Measurements from ENCODE around the gene NPSR1. TPM values are rescaled to one million over a fixed set of nuclear protein-coding genes. Genes with fewer than 3 reads are reported as not detected.

Gene NPSR1
- total RNA-seq, 1 donor from 2014 or later: not detected

- DNase-seq (ENCODE audit: low read depth in 2 of 2): no peak
Measured at GRCh38 chr7:34720289-34720688, 62.3 kb downstream of the NPSR1 start.

- DNase-seq (ENCODE audit: low read depth in 2 of 2): no peak
Measured at GRCh38 chr7:34723338-34723737, 65.3 kb downstream of the NPSR1 start.

- DNase-seq (ENCODE audit: low read depth in 2 of 2): peak; percentile 9 to 18
Measured at GRCh38 chr7:34723866-34724490, 66.0 kb downstream of the NPSR1 start.

GRCh38 chr7:34726221-34726620, 68.2 kb downstream of the NPSR1 start:
- no peak for DNase-seq (ENCODE audit: low read depth in 2 of 2)

GRCh38 chr7:34727464-34727995, 69.5 kb downstream of the NPSR1 start:
- no peak for DNase-seq (ENCODE audit: low read depth in 2 of 2)

- DNase-seq (ENCODE audit: low read depth in 2 of 2): no peak
Measured at GRCh38 chr7:34728156-34728555, 70.1 kb downstream of the NPSR1 start.

GRCh38 chr7:34734771-34735170, 76.8 kb downstream of the NPSR1 start:
- DNase-seq (ENCODE audit: low read depth in 2 of 2): no peak

GRCh38 chr7:34735526-34735925, 77.5 kb downstream of the NPSR1 start:
- DNase-seq (ENCODE audit: low read depth in 2 of 2): no peak

GRCh38 chr7:34739651-34740300, 81.8 kb downstream of the NPSR1 start:
- DNase-seq (ENCODE audit: low read depth in 2 of 2): no peak

- no peak for DNase-seq (ENCODE audit: low read depth in 2 of 2)
Measured at GRCh38 chr7:34740840-34741239, 82.8 kb downstream of the NPSR1 start.

- DNase-seq (ENCODE audit: low read depth in 2 of 2): no peak
Measured at GRCh38 chr7:34747176-34747781, 89.3 kb downstream of the NPSR1 start.

GRCh38 chr7:34747867-34748727, 90.1 kb downstream of the NPSR1 start:
- DNase-seq (ENCODE audit: low read depth in 2 of 2): peak; percentile 70 to 92

GRCh38 chr7:34748728-34749089, 90.7 kb downstream of the NPSR1 start:
- no peak for DNase-seq (ENCODE audit: low read depth in 2 of 2)

GRCh38 chr7:34749446-34749845, 91.4 kb downstream of the NPSR1 start:
- no peak for DNase-seq (ENCODE audit: low read depth in 2 of 2)

GRCh38 chr7:34750209-34750608, 92.2 kb downstream of the NPSR1 start:
- no peak for DNase-seq (ENCODE audit: low read depth in 2 of 2)

- DNase-seq (ENCODE audit: low read depth in 2 of 2): no peak
Measured at GRCh38 chr7:34750636-34751035, 92.6 kb downstream of the NPSR1 start.

GRCh38 chr7:34751725-34752643, 94.0 kb downstream of the NPSR1 start:
- no peak for DNase-seq (ENCODE audit: low read depth in 2 of 2)

- DNase-seq (ENCODE audit: low read depth in 2 of 2): no peak
Measured at GRCh38 chr7:34752929-34753328, 94.9 kb downstream of the NPSR1 start.

- DNase-seq (ENCODE audit: low read depth in 2 of 2): no peak
Measured at GRCh38 chr7:34755008-34755407, 97.0 kb downstream of the NPSR1 start.

GRCh38 chr7:34756025-34756437, 98.0 kb downstream of the NPSR1 start:
- no peak for DNase-seq (ENCODE audit: low read depth in 2 of 2)

- no peak for DNase-seq (ENCODE audit: low read depth in 2 of 2)
Measured at GRCh38 chr7:34756691-34757090, 98.7 kb downstream of the NPSR1 start.
